Measurements from ENCODE around the gene RUNX3.

Gene RUNX3

GRCh38 chr1:24900985-24901781, 28.9 kb downstream of the RUNX3 start:
- no peaks in the 10 kb centered on the region for H3F3A ChIP-seq (ENCODE audit: control insufficient read depth, insufficient read depth)
- no peaks in the 10 kb centered on the region for H3K27me3 ChIP-seq (ENCODE audit: control insufficient read depth, low read length)
- no peak overlapping the region for H3K4me3 ChIP-seq (ENCODE audit: low read length)
- no peaks in the 10 kb centered on the region for H3K79me2 ChIP-seq (ENCODE audit: control insufficient read depth, low read length)
- H3K9me2 ChIP-seq (replicated peaks; ENCODE audit: control insufficient read depth, low read length): no peaks in the 10 kb centered on the region
- H3K4me2 ChIP-seq (ENCODE audit: low read length): no peak overlapping the region
- H3K4me1 ChIP-seq (ENCODE audit: control insufficient read depth, low read length): no peaks in the 10 kb centered on the region
- no peak overlapping the region for H3K27ac ChIP-seq (ENCODE audit: low read depth, low read length)
- H3K9me3 ChIP-seq (ENCODE audit: control insufficient read depth, insufficient read depth, low read length): no peaks in the 10 kb centered on the region
- H4K20me1 ChIP-seq (ENCODE audit: control insufficient read depth, insufficient read depth, low read depth, low read length): no peaks in the 10 kb centered on the region; the same call in 1 of the 2 replicates
- H3K36me3 ChIP-seq (ENCODE audit: control insufficient read depth, low read length): peaks cover 6% of the 10 kb centered on the region; the same call in 1 of the 2 replicates
- TF ChIP-seq CTCF (IDR thresholded peaks at IDR 0.05; ENCODE audit: low read depth, low read length, poor library complexity, severe bottlenecking) (no peak), EZH2phosphoT487 (IDR thresholded peaks at IDR 0.05; ENCODE audit: borderline replicate concordance, low read length) (no peak)

- no peak overlapping the region for H3K27ac ChIP-seq (ENCODE audit: low read depth, low read length)
- H3F3A ChIP-seq (ENCODE audit: control insufficient read depth, insufficient read depth): no peaks in the 10 kb centered on the region
- no peaks in the 10 kb centered on the region; the same call in 1 of the 2 replicates for H4K20me1 ChIP-seq (ENCODE audit: control insufficient read depth, insufficient read depth, low read depth, low read length)
- no peaks in the 10 kb centered on the region for H3K79me2 ChIP-seq (ENCODE audit: control insufficient read depth, low read length)
- no peak overlapping the region for H3K4me2 ChIP-seq (ENCODE audit: low read length)
- no peaks in the 10 kb centered on the region for H3K9me2 ChIP-seq (replicated peaks; ENCODE audit: control insufficient read depth, low read length)
- H3K27me3 ChIP-seq (ENCODE audit: control insufficient read depth, low read length): no peaks in the 10 kb centered on the region
- no peaks in the 10 kb centered on the region for H3K4me1 ChIP-seq (ENCODE audit: control insufficient read depth, low read length)
- TF ChIP-seq CTCF (IDR thresholded peaks at IDR 0.05; ENCODE audit: low read depth, low read length, poor library complexity, severe bottlenecking): no peak
- TF ChIP-seq EZH2phosphoT487 (IDR thresholded peaks at IDR 0.05; ENCODE audit: borderline replicate concordance, low read length): no peak
- no peak overlapping the region for H3K4me3 ChIP-seq (ENCODE audit: low read length)
- no peaks in the 10 kb centered on the region for H3K9me3 ChIP-seq (ENCODE audit: control insufficient read depth, insufficient read depth, low read length)
- H3K36me3 ChIP-seq (ENCODE audit: control insufficient read depth, low read length): peaks cover 5% of the 10 kb centered on the region; the same call in 1 of the 2 replicates
These were observed 29.6 kb downstream of the RUNX3 start for GRCh38 chr1:24900486-24900849.

GRCh38 chr1:24899581-24900485, 30.2 kb downstream of the RUNX3 start:
- Histone ChIP-seq H4K20me1 (ENCODE audit: control insufficient read depth, insufficient read depth, low read depth, low read length) (no peaks in the 10 kb centered on the region; the same call in 1 of the 2 replicates), H3K27ac (ENCODE audit: low read depth, low read length) (no peak overlapping the region), H3K36me3 (ENCODE audit: control insufficient read depth, low read length) (no peaks in the 10 kb centered on the region; the same call in 1 of the 2 replicates), H3K4me2 (ENCODE audit: low read length) (no peak overlapping the region), H3K9me3 (ENCODE audit: control insufficient read depth, insufficient read depth, low read length) (no peaks in the 10 kb centered on the region), H3K4me3 (ENCODE audit: low read length) (no peak overlapping the region), H3K9me2 (replicated peaks; ENCODE audit: control insufficient read depth, low read length) (no peaks in the 10 kb centered on the region), H3F3A (ENCODE audit: control insufficient read depth, insufficient read depth) (no peaks in the 10 kb centered on the region), H3K27me3 (ENCODE audit: control insufficient read depth, low read length) (no peaks in the 10 kb centered on the region), H3K4me1 (ENCODE audit: control insufficient read depth, low read length) (no peaks in the 10 kb centered on the region), H3K79me2 (ENCODE audit: control insufficient read depth, low read length) (no peaks in the 10 kb centered on the region)
- TF ChIP-seq EZH2phosphoT487 (IDR thresholded peaks at IDR 0.05; ENCODE audit: borderline replicate concordance, low read length): no peak
- no peak for TF ChIP-seq CTCF (IDR thresholded peaks at IDR 0.05; ENCODE audit: low read depth, low read length, poor library complexity, severe bottlenecking)
